22Rv1 (cell line): ENCODE measurements around the gene CBLB.

Experiments
- H3K27ac ChIP-seq: fragments of 450-650 bp; 2 replicates; pipeline ENCODE4 v1.5.1; 2017
- ZFX ChIP-seq: fragments of 450-650 bp; IDR thresholded peaks from 2 replicates; pipeline ENCODE4 v1.6.1; 2017; ENCODE audit warnings: antibody characterized with exemption, borderline replicate concordance
- TF ChIP-seq, protein P1 (sequence below): fragments of 450-650 bp; IDR thresholded peaks from 2 replicates; pipeline ENCODE4 v1.5.1; 2017; ENCODE audit warnings: mild to moderate bottlenecking

The CBLB gene

DNA sequence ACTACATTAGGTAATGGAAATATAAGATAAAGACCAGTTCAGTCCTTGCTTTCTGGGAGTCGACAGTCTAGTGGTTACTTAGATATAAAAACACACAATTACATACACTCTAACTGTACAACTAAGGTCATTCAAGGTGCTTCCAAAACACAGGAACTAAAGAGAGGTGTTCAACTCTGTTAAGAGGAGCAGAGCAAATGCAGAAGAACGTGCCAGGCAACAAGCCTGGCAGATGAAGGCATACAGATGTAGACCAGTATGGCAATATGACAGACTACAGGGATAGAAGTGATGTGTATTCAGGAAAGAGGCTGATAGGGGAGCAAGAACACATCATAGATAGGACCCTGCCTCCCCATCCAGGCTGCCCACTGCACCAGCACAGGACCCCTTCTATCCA, 78.3 kb downstream of the CBLB start:
- H3K27ac ChIP-seq, result no peak overlapping the region
- TF ChIP-seq ZFX, result no peak
- TF ChIP-seq, protein P1, sequence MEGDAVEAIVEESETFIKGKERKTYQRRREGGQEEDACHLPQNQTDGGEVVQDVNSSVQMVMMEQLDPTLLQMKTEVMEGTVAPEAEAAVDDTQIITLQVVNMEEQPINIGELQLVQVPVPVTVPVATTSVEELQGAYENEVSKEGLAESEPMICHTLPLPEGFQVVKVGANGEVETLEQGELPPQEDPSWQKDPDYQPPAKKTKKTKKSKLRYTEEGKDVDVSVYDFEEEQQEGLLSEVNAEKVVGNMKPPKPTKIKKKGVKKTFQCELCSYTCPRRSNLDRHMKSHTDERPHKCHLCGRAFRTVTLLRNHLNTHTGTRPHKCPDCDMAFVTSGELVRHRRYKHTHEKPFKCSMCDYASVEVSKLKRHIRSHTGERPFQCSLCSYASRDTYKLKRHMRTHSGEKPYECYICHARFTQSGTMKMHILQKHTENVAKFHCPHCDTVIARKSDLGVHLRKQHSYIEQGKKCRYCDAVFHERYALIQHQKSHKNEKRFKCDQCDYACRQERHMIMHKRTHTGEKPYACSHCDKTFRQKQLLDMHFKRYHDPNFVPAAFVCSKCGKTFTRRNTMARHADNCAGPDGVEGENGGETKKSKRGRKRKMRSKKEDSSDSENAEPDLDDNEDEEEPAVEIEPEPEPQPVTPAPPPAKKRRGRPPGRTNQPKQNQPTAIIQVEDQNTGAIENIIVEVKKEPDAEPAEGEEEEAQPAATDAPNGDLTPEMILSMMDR, result no peak

DNA sequence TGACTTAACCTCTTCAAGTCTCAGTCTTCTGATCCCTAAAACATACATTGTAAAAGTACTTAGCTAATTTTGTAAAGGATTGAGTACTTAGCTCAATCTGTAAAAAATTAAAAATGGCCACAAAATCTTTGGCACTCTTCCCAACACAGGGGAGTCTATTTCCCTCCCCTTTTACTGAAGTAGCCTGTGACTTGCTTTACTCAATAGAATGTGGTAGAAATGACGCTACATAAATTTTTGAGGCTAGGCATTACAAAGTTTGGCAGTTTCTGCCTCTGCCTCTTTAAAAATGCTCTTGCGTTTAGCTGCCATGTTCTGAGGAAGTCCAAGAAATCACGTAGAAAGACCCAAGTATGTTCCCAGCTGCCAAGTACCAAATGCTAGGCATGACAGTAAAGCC, 80.2 kb downstream of the CBLB start:
- H3K27ac ChIP-seq, result no peak overlapping the region
- TF ChIP-seq, protein P1, result no peak
- TF ChIP-seq ZFX, result no peak

DNA sequence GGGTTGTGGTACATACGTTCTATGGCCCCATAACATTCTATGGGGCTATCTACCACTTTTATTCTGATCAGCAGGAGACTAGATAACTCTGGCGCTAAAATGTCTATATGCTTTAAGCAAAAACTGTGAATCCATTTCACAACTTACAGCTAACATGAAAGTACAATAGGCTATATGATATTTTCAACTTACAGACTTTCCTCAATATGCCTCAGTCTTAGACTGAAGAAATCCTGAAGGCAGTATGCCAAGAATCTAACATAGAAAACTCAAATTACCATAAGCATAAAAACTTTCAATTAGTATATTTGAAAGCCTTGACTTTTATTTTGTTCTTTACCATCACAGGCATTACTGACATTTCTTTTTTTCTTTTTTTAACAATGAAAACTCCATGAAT, 81.4 kb downstream of the CBLB start:
- H3K27ac ChIP-seq, result no peak overlapping the region
- TF ChIP-seq, protein P1, result no peak
- no peak for TF ChIP-seq ZFX

DNA sequence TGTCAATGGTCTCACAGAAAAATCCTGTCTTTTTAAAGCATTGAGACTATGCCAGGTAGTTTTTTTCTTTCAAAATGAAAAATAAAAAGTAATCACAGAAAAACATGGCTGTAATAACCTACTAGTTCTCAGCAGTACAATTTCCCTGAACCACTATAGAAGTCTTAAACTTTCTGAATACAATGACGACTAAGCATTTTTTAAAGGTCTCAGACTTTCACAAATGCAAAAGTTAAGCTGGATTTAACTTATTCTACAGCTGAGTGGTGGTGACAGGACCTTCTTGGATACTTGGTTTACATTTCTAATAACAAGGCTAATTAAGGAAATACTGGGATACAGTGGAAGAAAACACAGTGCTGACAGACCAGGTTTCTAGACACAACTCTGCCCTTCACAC, 81.8 kb downstream of the CBLB start:
- H3K27ac ChIP-seq, result no peak overlapping the region
- no peak for TF ChIP-seq ZFX

DNA sequence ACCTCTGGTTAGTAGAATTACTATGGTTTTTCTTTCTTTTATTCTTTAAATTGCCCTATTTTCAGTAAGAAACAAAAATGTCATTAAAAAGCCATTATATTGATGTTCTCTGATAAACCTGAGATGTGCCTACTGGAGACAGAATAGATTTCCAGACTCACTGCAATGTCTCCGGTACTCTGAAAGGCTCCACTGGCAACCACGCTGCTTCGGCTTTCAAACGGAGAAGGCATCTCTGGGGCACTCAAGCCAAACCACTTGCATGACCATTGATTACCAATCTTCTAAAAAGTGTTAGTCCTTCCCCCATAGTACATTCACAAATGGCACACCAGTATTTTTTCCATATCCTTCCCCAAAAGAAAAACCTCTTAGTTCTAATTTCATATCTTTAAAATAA, 82.6 kb downstream of the CBLB start:
- no peak overlapping the region for H3K27ac ChIP-seq
- TF ChIP-seq, protein P1, result no peak
- TF ChIP-seq ZFX, result no peak

DNA sequence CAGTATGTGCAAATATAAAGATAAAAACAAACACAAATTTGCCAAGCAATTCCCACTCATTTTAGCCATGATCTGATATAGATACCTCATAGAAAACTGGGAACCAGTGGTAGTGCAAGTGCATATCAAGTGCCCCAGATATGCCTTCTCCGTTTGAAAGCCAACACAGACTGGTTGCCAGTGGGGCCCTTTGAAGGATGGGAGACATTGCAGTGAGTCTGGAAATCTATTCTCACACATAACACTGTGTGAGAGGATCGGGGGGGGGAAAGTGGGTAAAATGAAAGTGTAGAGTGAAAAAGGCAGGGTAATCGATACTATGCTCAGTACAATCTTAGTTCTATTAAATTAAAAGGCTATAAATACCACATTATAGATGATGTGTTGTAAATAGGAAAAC, 83.0 kb downstream of the CBLB start:
- TF ChIP-seq, protein P1, result no peak
- TF ChIP-seq ZFX, result no peak
- H3K27ac ChIP-seq, result no peak overlapping the region

DNA sequence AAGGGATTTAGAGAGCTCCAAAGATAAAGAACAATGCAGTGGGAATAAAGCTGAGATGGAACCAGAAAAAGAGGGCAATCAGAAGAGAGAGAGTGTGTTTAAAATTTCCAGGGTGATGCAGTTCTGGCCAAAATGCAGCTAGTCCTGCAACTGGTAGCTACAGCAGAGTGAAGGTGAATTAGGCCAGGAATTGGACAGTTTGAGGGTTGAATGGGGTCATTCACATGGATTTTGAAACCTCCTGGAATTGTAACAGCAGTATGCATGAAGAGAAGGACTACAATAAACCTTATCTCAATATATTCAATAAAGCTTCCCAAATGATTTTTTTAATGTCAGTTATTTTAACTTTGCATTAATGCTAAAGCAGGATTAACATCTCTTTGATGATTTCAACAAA, 85.2 kb downstream of the CBLB start:
- TF ChIP-seq, protein P1, result no peak
- TF ChIP-seq ZFX, result no peak
- no peak overlapping the region for H3K27ac ChIP-seq

DNA sequence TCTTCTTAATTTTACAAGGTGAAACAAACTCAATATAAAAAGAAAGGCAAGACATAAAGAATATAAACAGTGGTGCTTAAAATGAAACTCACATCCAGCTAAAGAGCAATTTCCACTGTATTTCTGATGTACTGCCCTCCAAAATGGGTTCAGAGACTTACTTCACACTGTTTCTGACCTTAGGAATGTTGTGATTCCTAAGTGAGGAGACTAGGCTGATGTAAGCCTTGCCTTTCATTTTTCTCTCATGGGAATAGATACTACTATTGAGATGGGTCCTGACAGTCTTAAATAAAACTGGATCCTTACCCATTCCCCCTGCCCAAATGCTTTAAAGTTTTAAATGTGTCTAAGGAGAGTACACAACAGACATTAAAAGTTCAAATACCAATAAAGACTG, 86.9 kb downstream of the CBLB start:
- no peak overlapping the region for H3K27ac ChIP-seq
- TF ChIP-seq, protein P1, result no peak
- TF ChIP-seq ZFX, result no peak
